Activated CD4-positive, alpha-beta memory T cell treated with anti-CD3 and anti-CD28 coated beads for 36 hours (primary cell): Measurements from ENCODE around the gene GRHL1. TPM values are rescaled to one million over a fixed set of nuclear protein-coding genes. Genes with fewer than 3 reads are reported as not detected.
A peak's percentile ranks its signal among the peaks of the same experiment; 100 is the strongest.

Experiments used
- CTCF ChIA-PET: fragments of 350-600 bp; sonication (Branson Sonifier 250); formaldehyde crosslinking; loops from one replicate; lab custom pipeline; 2021; ENCODE audit warnings: antibody characterized with exemption, inconsistent platforms; lab: Charles Lee
- POLR2A ChIA-PET: fragments of 350-600 bp; sonication (Branson Sonifier 250); formaldehyde crosslinking; loops from one replicate; lab custom pipeline; 2021; ENCODE audit warnings: antibody characterized with exemption; lab: Charles Lee
- DNase-seq: peaks from one replicate; pipeline ENCODE4 v3.0.0-alpha.2; 2020
- H3K27ac Mint-ChIP-seq: one replicate; pipeline ENCODE4 v1.8.0; 2021; ENCODE audit warnings: mixed read lengths
- H3K27me3 Mint-ChIP-seq: one replicate; pipeline ENCODE4 v1.8.0; 2021; ENCODE audit warnings: mixed read lengths
- H3K36me3 Mint-ChIP-seq: one replicate; pipeline ENCODE4 v1.8.0; 2021; ENCODE audit warnings: mixed read lengths
- H3K4me1 Mint-ChIP-seq: one replicate; pipeline ENCODE4 v1.8.0; 2021; ENCODE audit warnings: low read depth, mixed read lengths
- H3K4me3 Mint-ChIP-seq: one replicate; pipeline ENCODE4 v1.8.0; 2021; ENCODE audit warnings: mild to moderate bottlenecking, mixed read lengths
- H3K9me3 Mint-ChIP-seq: one replicate; pipeline ENCODE4 v1.8.0; 2021; ENCODE audit warnings: mixed read lengths
- intact Hi-C: fragments of 100-400 bp; cut with micrococcal nuclease; formaldehyde crosslinking; loops from one replicate; pipeline ENCODE4 v1.15.1; 2023
- total RNA-seq, 2 experiments: library from RNA; stranded (reverse); gene quantifications; one replicate each; pipeline ENCODE4 v1.2.3, GENCODE V29; 2021

Gene GRHL1
- total RNA-seq, 2 experiments from 2014 or later = 1.00 to 1.1 TPM

DNA sequence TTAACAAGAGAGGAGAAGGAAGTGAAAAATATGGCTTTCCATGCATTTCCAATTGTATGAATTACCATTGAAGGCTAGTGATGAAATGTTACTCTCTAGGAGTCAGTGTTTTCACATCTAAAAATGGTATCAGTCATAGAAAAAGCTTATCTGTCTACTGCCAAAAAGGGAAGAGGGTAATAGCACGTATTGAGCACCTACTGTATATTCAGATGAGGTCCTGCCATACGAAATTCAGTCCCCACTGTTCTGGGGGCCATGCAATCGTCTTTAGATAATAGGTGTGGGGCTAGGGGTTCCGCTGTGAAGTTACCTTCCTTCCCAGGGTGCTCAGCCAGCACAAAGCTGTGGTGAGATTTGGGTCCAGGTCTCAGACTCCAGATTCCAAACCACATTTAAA is 14.2 kb upstream of the GRHL1 start:
- POLR2A ChIA-PET = no interaction called here
- H3K4me1 Mint-ChIP-seq = peaks cover 5% of the 10 kb centered on the region
- H3K27ac Mint-ChIP-seq = no peak overlapping the region
- H3K4me3 Mint-ChIP-seq = no peak overlapping the region
- DNase-seq = no peak
- H3K9me3 Mint-ChIP-seq = no peaks in the 10 kb centered on the region
- intact Hi-C loops = no loop called here
- H3K27me3 Mint-ChIP-seq = no peaks in the 10 kb centered on the region
- peaks cover 13% of the 10 kb centered on the region for H3K36me3 Mint-ChIP-seq
- CTCF ChIA-PET = interaction anchor here (1.6 kb wide), 2 partner anchors 123 to 138 kb away, joined by 3 to 4 read pairs; no protein-coding TSS in a partner anchor

- H3K4me3 Mint-ChIP-seq = no peak overlapping the region
- H3K9me3 Mint-ChIP-seq = no peaks in the 10 kb centered on the region
- CTCF ChIA-PET = interaction anchor here (1.6 kb wide), 1 partner anchor 124 kb away, joined by 4 read pairs; no protein-coding TSS in a partner anchor
- H3K36me3 Mint-ChIP-seq = peaks cover 9% of the 10 kb centered on the region
- H3K27me3 Mint-ChIP-seq = peaks cover 2% of the 10 kb centered on the region
- peaks cover 5% of the 10 kb centered on the region for H3K4me1 Mint-ChIP-seq
- no peak for DNase-seq
- intact Hi-C loops = no loop called here
- POLR2A ChIA-PET = no interaction called here
- no peak overlapping the region for H3K27ac Mint-ChIP-seq
These were observed 13.5 kb upstream of the GRHL1 start for GRCh38 chr2:9937968-9938367.

- Mint-ChIP-seq H3K4me1 (peaks cover 5% of the 10 kb centered on the region), H3K36me3 (peaks cover 3% of the 10 kb centered on the region), H3K27ac (no peak overlapping the region), H3K4me3 (no peak overlapping the region), H3K9me3 (no peaks in the 10 kb centered on the region), H3K27me3 (peaks cover 2% of the 10 kb centered on the region)
- ChIA-PET POLR2A (no interaction called here), CTCF (interaction anchor here (0.5 to 1.3 kb wide), 5 partner anchors 25 to 132 kb away, joined by 3 read pairs; no protein-coding TSS in a partner anchor)
- intact Hi-C loops = no loop called here
- no peak for DNase-seq
These were observed 11.7 kb upstream of the GRHL1 start for GRCh38 chr2:9939587-9940485.

DNA sequence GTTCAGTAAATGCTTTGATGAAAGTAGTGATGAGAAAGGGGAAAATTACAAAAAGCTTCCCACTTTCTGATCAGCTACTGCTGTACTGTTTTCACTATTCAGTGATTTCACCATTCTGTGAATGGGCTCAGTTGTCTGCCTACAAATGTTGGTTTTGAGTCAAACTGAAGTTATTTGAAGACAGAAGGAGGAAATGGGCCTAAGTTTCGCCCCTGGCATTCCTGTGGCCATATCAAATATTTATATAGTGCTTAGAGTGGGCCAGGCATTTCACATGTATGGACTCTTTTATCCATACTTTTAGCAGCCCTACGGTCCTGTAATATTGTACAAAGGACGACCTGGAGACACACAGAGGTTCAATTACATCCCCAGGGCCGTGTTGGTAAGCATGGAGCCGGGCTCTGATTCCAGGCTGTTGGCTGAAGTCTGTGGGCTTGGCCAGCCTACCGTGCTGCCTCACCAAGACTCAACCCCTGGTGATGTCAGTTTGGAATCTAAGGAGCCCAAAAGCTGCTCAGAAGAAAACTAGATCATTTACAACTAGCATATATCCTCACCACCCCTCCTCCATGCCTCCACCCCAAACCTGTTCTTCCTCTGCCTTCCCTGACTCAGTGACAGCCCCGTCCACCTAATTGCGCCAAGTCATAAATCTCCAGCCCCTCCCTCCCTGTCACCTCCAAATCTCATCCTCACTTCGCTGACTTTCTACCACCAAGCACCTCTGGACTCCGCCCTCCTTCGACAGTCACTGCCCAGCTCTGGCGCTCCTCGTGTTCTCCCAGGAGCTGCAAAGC is 10.1 kb upstream of the GRHL1 start:
- H3K27me3 Mint-ChIP-seq = peaks cover 13% of the 10 kb centered on the region
- ChIA-PET POLR2A (no interaction called here), CTCF (interaction anchor here (0.7 to 1.3 kb wide), 4 partner anchors 27 to 141 kb away, joined by 3 to 9 read pairs (median 4); no protein-coding TSS in a partner anchor)
- no peak overlapping the region for H3K27ac Mint-ChIP-seq
- no peaks in the 10 kb centered on the region for H3K36me3 Mint-ChIP-seq
- peaks cover 5% of the 10 kb centered on the region for H3K4me1 Mint-ChIP-seq
- H3K9me3 Mint-ChIP-seq = no peaks in the 10 kb centered on the region
- no peak for DNase-seq
- no peak overlapping the region for H3K4me3 Mint-ChIP-seq
- intact Hi-C loops = no loop called here

DNA sequence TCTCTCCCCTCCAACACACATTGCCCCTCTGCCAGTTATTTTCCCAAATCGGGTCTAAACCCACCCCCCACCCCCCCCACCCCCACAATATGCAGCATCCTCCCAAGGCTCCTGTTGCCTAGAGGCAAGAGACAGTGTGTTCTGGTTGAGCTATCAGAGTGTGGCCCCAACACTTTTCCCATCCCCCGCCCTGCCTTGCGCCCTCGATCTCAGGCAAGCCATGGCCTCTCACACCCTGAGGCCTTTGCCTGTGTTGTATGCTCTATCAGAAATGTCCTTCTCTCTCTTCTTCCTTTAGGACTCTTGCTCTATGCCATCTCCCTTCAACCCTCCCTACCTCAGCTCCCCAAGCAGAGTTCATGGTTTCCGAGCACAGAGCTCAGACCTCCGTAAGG is 9.5 kb upstream of the GRHL1 start:
- no peaks in the 10 kb centered on the region for H3K9me3 Mint-ChIP-seq
- peaks cover 14% of the 10 kb centered on the region for H3K27me3 Mint-ChIP-seq
- H3K4me1 Mint-ChIP-seq = peaks cover 5% of the 10 kb centered on the region
- H3K27ac Mint-ChIP-seq = no peak overlapping the region
- CTCF ChIA-PET = interaction anchor here (0.7 to 1.9 kb wide), 6 partner anchors 28 to 142 kb away, joined by 3 to 9 read pairs (median 4); no protein-coding TSS in a partner anchor
- POLR2A ChIA-PET = no interaction called here
- no peaks in the 10 kb centered on the region for H3K36me3 Mint-ChIP-seq
- DNase-seq = no peak
- H3K4me3 Mint-ChIP-seq = no peak overlapping the region
- intact Hi-C loops = no loop called here

- ChIA-PET POLR2A (no interaction called here), CTCF (no interaction called here)
- no peaks in the 10 kb centered on the region for H3K36me3 Mint-ChIP-seq
- no peak overlapping the region for H3K27ac Mint-ChIP-seq
- no peaks in the 10 kb centered on the region for H3K9me3 Mint-ChIP-seq
- no peak for DNase-seq
- intact Hi-C loops = no loop called here
- H3K4me1 Mint-ChIP-seq = peaks cover 5% of the 10 kb centered on the region
- peaks cover 14% of the 10 kb centered on the region for H3K27me3 Mint-ChIP-seq
- no peak overlapping the region for H3K4me3 Mint-ChIP-seq
These were observed 7.1 kb upstream of the GRHL1 start for GRCh38 chr2:9944330-9944758.

DNA sequence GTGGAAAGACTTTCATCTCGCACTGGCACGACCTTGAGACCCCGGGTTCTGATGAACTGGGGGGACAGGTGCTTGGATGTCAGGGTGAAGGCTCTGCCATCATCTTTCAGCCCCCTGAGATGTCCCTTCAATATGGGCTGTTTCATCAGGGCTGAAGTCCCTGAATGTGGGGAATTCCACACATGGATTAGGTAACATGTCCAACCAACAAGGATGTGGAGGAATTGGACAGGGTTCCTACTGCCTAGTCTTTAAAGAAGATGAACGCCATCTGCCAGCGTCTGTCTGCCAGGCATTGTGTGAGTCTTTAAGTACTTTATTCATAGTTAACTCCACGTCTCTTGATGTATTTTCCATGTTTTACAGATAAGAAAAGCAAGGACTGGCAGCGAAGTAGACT is 5.9 kb upstream of the GRHL1 start:
- Mint-ChIP-seq H3K27me3 (peaks cover 24% of the 10 kb centered on the region), H3K36me3 (no peaks in the 10 kb centered on the region), H3K4me3 (no peak overlapping the region), H3K4me1 (peaks cover 7% of the 10 kb centered on the region), H3K27ac (no peak overlapping the region), H3K9me3 (no peaks in the 10 kb centered on the region)
- intact Hi-C loops = no loop called here
- DNase-seq = no peak
- POLR2A ChIA-PET = no interaction called here
- CTCF ChIA-PET = no interaction called here

DNA sequence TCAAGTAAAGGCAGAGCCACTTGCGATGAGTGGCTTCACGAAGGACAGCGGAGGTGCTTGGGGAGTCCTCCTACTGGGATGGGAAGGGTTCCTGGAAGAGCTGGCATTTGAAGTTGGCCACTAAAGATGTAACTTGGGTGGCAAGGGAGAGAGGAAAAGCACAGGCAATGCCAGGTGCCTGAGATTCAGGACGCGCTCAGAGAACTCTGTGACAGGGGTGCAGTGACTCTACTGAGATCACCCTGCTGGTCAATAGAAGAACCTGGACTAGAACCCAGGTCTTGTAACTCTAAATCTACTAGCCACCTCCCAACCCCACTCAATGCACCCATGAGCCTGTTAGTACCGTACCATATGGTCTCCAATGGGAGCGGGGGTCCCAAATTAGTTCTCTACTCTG is 5.4 kb upstream of the GRHL1 start:
- POLR2A ChIA-PET = no interaction called here
- H3K27me3 Mint-ChIP-seq = peaks cover 24% of the 10 kb centered on the region

DNA sequence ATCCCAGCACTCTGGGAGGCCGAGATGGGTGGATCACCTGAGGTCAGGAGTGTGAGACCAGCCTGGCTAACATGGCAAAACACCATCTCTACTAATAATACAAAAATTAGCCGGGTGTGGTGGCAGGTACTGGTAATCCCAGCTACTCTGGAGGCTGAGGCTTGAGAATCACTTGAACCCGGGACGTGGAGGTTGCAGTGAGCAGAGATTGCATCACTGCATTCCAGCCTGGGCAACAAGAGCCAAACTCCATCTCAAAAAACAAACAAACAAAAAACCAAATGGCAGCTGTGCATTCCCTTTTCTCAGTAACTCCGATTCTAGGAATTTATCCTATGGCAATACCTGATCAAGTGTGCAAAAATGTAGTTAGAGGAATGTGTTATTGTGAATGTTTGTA is 4.7 kb upstream of the GRHL1 start:
- CTCF ChIA-PET = interaction anchor here (0.7 to 1.1 kb wide), 2 partner anchors 37 to 102 kb away, joined by 3 read pairs; no protein-coding TSS in a partner anchor

More for the DNA sequence above, 5.4 kb upstream of the GRHL1 start:
- CTCF ChIA-PET = no interaction called here
- intact Hi-C loops = no loop called here
- Mint-ChIP-seq H3K27ac (no peak overlapping the region), H3K36me3 (no peaks in the 10 kb centered on the region), H3K4me3 (no peak overlapping the region), H3K9me3 (no peaks in the 10 kb centered on the region), H3K4me1 (peaks cover 4% of the 10 kb centered on the region)
- no peak for DNase-seq

DNA sequence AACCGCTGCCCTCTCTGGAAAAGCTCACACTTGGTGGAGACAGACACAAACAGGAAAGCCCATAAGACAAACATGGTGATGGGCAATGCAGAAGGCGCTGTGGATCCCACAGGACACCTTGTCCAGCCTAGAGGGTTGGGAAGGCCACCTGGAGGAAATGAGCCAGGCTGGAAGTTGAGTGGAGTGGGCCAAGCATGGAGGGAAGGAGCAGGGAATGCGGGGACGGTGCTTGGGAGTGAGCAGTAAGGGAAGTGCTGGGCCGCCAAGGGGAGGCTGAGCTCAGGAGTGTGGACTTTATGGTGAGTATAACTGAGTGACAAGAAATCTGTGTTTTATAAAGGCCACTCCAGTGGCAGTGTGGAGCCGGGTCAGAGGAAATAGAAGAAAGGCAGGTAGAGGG is 2.8 kb upstream of the GRHL1 start:
- Mint-ChIP-seq H3K4me3 (no peak overlapping the region), H3K4me1 (peaks cover 5% of the 10 kb centered on the region), H3K36me3 (no peaks in the 10 kb centered on the region), H3K9me3 (no peaks in the 10 kb centered on the region), H3K27me3 (peaks cover 35% of the 10 kb centered on the region), H3K27ac (no peak overlapping the region)
- ChIA-PET CTCF (interaction anchor here (1.0 kb wide), 1 partner anchor 135 kb away, joined by 3 read pairs; no protein-coding TSS in a partner anchor), POLR2A (no interaction called here)
- DNase-seq = no peak
- intact Hi-C loops = no loop called here

More for the DNA sequence above, 4.7 kb upstream of the GRHL1 start:
- Mint-ChIP-seq H3K4me3 (no peak overlapping the region), H3K27me3 (peaks cover 24% of the 10 kb centered on the region), H3K4me1 (peaks cover 2% of the 10 kb centered on the region), H3K27ac (no peak overlapping the region), H3K36me3 (no peaks in the 10 kb centered on the region), H3K9me3 (no peaks in the 10 kb centered on the region)
- intact Hi-C loops = no loop called here
- DNase-seq = no peak
- POLR2A ChIA-PET = no interaction called here

DNA sequence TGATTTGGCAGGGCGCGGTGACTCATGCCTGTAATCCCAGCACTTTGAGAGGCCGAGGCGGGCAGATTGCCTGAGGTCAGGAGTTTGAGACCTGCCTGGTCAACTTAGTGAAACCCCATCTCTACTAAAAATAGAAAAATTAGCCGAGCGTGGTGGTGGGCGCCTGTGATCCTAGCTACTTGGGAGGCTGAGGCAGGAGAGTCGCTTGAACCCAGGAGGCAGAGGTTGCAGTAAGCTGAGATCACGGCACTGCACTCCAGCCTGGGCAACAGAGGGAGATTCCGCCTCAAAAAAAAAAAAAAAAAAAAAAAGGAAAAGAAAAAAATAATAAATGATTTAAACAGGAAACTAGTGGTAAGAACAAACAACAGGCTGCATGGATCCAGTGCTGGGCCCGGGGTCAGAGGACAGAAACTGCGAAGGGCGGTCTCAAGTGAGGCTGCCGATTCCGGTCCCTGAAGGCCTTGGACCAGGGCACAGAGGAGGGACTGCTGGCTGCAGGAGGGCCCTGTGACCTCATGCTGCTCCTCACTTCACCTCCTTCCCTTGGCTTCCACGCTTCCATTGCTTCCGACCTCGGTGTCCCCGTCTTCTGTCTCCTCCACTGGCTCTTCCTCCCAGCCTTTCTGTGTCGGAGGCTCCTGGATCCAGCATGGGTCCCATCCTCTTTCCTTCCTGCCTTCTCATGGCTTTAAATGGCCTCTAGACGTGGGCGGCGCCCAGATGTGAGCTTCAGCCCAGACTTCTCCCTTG is 2.1 kb upstream of the GRHL1 start:
- Mint-ChIP-seq H3K9me3 (no peaks in the 10 kb centered on the region), H3K27ac (peak overlapping the region; percentile 2), H3K27me3 (peaks cover 38% of the 10 kb centered on the region), H3K4me3 (peak overlapping the region; percentile 73), H3K36me3 (no peaks in the 10 kb centered on the region), H3K4me1 (peaks cover 5% of the 10 kb centered on the region)
- POLR2A ChIA-PET = no interaction called here
- no peak for DNase-seq
- intact Hi-C loops = no loop called here
- CTCF ChIA-PET = interaction anchor here (1.0 to 1.5 kb wide), 2 partner anchors 35 to 136 kb away, joined by 3 read pairs; no protein-coding TSS in a partner anchor
